HG03280 (cell line): Measurements from ENCODE around the gene DGKA.
"Not testable (repeated sequence)": the region's sequence is repeated elsewhere in the genome, so short reads cannot be mapped to it uniquely, and the experiment has no call there.

Experiments used
- ATAC-seq: cut with Tn5 transposase; IDR thresholded peaks from one replicate; pipeline ENCODE4 v1.9.1; 2021; ENCODE audit warnings: mild to moderate bottlenecking, moderate library complexity; ENCODE audit not compliant: unreplicated experiment

Gene DGKA

DNA sequence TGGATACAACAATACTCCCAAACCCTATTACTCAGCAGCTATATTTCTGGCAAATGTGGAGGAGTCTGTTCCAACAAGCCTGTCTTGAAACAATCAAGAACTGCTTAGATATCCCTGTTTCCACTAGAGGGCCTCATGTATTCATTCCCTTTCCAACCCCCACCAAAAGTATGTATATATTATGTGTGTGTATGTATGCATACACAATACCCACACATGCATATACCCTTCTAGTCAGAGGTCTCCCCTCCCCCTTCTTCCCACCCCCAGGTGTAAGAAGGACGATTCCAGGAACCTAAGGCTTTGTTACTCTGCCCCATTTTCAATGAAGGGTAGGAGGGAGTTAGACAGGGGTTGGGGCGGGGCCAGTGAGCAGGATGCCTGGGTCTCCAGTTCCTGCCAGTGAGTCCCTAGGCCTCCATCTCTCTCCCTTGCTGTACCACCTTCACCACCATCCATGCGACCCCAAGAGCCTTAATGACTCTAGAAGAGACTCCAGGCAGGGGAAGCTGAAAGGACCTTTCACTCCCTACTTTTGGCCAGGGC lies at the start of gene DGKA:
DGKA (plus strand) TSS at position 392 of the 546 bp plus-strand sequence. CDS start 5,342 bp downstream, outside the sequence.
- no peak for ATAC-seq

DNA sequence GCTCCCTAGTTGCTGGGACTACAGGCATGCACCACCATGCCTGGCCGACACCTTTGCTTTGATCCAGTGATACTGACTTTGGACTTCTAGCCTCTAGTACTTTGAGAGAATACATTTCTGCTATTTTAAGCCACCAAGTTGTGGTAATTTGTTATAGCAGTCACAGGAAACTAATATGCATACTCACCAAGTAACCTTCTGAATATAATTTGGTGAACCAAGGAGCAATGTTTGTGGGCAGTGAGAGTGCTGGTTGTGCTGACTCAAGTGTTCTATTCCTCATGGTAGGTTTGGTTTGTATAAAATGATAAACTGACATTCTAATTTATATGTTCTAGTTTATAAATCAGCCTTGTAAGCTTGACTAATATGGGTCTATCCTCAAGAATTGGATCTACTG lies 45.8 kb upstream of the DGKA start:
- no peak for ATAC-seq

DNA sequence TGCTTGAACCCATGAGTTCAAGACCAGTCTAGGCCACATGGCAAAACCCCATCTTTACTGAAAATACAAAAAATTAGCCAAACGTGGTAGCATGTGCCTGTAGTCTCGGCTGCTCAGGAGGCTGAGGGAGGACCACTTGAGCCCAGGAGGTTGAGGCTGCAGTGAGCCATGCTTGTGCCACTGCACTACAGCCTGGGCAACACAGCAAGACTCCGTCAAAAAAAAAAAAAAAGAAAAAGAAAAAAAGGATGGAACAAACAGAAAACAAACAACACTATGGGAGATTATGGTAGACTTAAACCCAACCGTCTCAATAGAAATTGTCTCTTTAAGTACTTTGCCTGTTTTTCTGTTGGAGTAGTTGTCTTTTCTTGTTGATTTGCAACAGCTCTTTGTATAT lies 39.7 kb upstream of the DGKA start:
- no peak for ATAC-seq

DNA sequence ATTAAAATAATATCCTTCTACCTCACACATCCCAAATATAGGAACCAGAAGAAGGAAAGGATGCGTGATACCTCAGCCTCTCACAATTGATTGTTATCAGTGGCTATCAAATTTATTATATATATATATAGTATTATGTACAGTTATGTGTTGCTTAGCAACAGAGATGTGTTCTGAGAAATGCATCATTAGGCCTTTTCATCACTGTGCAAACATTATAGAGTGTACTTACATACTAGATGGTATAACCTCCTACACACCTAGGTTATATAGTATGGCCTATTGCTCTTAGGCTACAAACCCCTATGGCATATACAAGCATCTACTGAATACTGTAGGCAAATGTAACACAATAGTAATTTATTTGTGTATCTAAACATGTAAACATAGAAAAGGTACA lies 37.2 kb upstream of the DGKA start:
- ATAC-seq: no peak

DNA sequence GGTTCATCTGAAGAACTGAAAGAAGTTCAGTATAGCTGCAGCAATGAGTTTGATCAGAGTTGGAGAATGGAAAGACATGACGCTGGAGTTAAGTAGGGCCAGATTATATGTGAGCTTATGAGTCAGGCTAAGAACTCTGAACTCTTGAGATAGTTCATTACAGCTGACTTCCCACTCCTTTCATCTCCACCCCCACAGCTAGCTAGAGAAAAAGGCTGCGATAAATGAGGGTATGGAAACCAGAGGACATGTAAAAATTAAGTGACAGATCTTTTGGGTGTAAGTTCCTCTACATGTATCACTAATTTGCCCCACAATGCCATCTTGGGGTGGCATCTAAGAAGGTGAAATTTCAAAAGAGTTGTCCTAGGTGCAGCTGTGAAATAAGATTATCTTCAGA lies 31.9 kb upstream of the DGKA start:
- no peak for ATAC-seq

DNA sequence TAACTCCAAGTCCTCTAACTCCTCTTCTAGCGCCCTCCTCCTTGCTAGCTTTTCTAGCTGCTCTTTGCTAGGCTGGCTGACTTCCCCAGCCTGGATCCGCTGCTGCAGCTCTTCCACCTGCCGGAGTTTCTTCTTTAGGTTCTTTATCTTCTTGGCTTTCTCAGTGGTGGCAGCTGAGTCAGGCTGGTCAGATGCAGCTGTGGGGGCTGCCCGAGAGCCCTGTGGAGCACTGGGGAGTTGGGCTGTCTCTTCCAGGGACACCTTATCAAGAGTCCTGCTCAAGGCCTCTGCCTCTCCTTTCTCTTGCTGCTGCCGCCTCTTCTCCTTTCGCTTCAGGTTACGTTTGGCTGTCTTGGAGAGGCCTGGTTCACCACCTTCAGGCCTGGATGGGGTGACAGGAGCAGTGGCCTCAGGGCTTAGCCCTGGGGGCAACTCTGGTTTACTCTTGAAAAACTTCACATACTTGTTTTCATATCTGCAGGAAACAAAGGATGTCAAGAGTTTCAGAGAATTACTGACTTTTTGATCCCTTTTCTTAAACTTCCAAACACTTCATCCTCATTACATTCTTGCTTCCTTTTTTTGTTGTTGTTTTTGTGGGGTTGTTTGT lies 29.0 kb upstream of the DGKA start:
- ATAC-seq: no peak

DNA sequence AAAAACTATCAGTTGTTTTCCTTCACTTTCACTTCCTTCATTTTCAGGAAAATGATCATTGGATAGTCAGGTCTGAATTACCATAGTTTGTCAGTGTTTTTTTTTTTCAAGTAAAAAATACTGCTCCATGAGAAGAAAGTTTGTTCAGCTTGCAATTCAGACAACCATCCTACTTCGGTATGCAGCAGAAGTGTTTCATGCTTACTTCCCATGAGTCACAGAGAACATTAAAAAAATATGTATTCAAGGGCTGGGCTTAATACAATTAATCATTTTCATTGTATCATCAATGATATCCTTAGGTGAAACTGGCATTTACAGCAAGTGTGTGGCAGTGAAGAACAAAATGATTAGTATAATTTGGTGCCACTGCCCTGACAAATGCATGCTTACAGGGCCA lies 24.9 kb upstream of the DGKA start:
- ATAC-seq: no peak

DNA sequence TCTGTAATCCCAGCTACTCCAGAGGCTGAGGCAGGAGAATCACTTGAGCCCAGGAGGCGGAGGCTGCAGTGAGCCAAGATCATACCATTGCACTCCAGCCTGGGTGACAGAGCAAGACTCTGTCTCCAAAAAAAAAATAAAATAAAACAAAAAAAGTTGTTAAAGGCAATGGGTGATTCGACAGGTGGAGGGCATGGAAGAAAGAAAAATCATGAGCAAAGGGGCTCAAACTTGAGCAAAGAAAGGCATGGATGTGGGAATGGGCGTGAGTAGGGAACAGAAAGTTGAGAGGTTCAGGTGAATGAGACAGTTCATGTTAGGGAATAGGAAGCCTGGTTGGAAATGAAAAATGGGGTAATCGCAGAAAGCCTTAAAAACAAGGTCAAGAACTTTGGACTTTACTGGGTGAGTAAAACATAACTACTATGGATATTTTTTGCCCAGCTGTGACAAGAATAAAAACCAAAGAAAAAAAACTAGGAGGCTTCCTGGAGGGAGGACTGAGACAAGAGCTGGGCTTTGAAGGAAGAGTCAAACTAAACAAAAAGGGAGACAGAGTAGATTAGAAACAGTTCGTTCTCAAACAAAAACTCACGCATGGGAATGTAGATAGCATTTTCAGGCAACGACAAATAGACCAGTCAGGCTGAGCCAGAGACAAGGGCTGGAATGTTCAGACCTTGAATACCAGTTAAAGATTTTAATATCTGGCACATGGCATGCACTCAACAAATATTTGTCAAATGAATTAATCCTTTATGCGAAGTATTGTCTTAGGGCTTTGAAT lies 22.0 kb upstream of the DGKA start:
- ATAC-seq: no peak

DNA sequence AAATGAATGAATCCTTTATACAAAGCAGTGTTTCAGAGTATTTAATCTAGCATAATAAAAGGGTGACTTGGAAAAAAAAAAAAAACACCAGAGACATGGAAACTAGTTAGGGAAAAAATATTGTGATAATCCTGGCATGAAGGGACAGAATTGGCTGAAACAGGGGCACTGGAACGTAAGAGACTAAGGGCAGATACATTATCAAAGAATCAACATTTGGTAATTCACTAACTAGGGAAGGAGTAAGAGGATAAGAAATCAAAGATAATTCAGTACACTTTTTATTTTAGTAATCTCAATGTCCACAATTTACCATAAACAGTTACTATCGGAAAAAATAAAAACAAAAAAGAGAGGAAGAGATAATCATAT lies 21.5 kb upstream of the DGKA start:
- no peak for ATAC-seq

DNA sequence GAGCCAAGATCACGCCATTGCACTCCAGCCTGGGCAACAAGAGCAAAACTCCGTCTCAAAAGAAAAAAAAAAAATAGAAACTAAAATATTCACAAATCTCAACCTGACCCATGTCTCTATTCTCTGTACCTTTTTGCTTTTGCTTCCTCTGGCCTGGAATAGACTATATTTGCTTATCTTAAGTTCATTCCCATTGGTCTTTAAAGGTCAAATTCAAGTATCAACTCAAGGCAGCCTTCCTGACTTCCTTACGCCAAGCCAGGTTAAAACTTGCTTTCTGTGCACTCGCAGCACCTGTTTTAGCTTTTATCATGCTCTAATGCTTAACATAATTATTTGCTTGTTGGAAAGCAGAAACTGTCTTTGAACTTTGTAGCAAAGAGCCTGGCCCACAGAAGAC lies 18.1 kb upstream of the DGKA start:
- ATAC-seq: no peak

DNA sequence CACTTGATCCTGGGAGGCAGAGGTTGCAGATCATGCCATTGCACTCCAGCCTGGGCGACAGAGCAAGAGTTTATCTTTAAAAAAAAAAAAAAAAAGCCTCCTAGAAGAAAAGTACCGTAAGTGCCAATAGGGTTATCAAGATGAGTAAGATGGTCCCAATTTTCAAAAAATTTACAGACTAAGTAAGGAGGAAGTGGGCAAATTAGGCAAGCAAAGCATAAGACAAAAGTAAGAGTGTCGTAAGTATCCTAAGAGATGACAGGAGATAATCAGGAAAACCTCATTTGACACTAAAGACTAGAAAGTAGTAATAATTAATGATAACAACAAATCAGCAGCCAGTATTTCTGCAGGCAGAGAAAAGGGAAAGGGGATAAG lies 15.5 kb upstream of the DGKA start:
- no peak for ATAC-seq

DNA sequence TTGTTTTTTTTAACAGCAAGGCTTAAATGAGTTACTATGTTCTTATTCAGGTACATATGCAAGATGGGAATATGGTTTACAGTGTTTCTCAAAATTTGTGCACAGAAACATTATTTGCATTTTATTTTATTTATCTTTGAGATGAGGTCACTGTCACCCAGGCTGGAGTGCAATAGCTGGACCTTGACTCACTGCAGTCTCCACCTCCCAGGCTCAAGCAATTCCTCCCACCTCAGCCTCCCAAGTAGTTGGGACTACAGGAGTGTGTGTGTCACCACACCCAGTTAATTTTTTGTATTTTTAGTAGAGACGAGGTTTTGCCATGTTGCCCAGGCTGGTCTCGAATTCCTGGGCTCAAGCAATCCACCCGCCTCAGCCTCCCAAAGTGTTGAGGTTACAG lies 11.9 kb upstream of the DGKA start:
- ATAC-seq: not testable (repeated sequence)

DNA sequence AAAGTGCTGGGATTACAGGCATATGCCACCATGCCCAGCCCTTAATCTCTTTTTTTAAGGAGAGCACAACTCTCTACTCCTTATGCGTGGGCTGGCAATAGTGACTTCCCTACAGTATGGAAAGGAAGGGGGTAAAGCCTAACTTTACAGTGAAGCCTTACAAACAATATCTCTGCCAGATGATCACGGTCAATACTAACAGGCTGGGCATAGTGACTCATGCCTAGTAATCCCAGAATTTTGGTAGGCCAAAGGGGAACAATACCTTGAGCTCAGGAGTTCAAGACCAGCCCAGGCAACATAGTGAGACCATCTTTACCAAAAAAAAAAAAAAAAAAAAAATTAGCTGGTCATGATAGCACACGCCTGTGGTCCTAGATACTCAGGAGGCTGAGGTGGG lies 8.8 kb upstream of the DGKA start:
- no peak for ATAC-seq

DNA sequence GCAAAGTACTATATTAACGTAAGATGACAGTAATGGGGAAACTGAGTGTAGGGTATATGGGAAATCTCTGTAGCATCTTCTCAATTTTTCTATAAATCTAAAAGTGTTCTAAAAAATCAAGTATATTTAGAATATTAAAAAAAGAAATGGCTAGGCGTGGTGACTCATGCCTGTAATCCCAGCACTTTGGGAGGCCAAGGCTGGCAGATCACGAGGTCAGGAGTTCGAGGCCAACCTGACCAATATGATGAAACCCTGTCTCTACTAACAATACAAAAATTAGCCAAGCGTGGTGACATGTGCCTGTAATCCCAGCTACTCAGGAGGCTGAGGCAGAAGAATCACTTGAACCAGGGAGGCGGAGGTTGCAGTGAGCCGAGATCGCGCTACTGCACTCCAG lies 7.3 kb upstream of the DGKA start:
- ATAC-seq: not testable (repeated sequence)

DNA sequence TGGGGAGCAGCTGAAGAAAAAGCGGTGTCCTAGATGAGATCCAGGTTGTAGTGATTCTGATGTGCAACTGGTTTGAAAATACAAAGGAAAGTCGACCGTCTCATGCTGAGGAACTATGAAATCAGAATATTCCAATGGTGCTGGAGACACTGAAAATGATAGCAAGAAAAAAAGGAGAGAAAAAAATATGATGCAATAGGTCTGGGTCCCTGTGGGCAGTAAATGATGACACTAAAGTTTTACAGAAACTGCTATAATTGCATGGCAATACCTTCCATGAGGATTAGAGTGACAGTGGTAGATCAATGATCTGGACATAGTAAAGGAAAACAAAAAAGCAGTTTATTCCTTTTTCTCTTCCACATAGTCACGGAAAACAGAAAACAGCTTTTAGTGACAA lies 5.6 kb upstream of the DGKA start:
- no peak for ATAC-seq

DNA sequence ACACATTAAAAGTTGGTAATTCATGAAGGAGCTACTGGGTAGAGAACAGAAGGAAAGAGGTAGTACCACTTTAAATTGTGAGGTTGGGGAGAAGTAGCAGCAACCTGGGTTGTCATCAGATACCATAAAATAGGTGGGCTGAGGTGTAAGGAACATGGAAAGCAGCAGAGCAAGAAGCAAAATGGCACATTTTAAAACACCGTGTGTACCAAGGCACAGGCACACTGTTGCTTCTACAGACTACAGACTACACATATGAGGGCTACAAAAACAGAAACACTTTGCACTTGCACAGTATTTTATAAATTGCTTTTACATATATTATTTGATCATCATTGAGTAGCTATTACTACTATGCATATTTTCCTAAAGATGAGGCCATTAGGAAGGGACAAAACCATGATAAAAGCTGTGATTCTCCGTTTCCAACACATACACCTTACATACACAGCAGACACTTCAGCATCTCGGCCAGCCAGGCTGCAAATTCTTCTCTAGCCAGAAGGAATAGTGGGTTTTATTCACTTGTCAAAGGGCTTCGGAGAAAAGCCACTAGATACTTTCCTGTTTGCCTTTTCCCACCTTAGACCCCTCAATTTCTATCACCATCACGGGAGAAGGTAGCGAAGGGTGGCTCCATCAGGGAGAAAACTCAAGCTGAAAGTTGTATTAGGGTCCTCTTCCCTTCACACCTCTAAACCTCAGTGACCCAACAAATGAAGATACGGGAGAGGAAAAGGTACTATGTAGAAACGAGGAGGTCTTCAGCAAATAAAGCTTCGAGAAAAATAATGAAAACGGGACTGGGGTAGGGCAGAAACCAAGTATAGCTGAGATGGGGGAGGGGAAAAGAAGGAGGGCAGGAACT lies 4.9 kb upstream of the DGKA start:
- ATAC-seq: no peak

DNA sequence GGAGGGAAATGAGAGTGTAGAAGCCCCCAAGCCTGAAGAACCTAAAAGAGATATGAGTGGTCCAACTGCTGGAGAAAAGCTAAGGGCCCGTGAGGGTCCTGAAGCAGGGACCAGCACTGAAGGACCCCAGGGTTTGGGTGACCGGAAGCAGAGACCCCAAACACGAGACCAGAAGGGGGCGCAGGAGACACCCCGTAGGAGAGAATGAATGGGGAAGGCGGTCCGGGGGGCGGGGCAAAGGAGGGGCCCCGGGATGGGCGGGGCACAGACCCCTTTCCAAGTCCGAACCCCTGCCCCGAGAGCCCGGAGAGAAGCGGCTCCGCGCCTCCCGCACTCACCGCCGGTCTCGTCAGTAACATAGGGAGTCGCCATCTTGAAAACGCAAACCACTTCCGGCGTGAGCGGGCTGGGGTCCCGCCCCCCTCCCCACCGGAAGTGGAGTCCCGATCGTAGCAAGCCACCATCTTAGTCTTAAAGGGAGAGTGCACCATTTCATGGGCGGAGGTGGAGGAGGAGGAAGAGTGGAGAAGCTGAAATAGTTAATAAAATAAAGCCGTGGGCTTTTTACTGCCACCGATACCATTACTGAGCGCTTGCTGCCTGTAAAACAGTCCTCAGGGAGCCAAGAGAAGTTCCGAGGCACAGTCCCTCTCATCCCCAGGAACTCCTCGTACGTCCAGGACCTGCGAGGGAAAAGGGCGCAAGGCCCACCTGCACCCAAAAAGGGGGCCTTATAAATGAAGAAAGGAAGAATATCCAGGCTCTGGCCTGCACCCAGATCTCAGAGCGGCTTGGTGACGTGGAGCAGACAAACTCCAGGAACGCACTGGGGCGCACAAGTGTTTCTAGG lies 4.0 kb upstream of the DGKA start:
- peak; percentile 51 for ATAC-seq

DNA sequence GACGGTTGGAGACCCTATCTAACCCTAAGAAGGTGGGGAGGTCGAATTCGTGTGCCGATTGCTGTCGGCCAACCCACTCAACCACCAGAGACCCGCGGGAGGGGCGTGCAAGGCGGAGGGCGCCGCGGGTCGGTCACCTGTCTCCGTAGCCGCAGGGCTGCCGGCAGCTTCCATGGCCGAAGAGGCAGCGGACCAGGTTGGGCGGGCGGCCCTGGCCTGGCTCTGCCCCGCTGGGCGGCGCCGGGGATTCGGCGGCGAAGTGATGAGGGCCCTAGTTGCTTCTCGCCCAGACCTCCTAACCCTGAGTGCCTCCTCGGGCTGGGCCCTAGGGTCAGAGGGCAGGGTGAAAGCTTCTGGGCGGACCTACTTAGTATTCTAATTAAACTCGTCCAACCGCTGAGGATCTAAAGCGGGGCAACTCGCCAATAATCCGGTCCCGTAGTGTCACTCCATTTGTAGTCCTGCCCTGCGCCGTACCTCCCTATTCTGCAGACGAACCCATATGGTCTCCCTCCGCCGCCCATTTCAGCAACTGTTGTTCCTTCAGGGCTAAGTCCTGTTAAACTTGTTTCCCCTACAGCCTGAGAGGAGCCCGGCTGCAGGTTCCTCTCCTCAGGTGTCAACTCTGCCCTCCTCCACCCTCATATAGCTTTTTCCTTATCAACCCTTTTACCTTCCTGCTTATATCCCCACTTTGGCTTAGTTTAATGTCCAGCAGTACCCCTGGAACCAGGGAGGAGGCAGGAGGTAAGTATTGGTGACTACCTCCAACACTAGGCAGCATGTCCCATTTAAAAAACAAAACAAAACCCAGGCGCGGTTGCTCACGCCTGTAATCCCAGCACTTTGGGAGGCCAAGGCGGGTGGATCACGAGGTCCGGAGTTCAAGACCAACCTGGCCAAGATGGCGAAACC lies 3.1 kb upstream of the DGKA start, which contains the start of gene PYM1:
PYM1 (minus strand) TSS at position 307 of the 915 bp plus-strand sequence; CDS start at position 174, 133 bp downstream.
- ATAC-seq: peak; percentile 40

DNA sequence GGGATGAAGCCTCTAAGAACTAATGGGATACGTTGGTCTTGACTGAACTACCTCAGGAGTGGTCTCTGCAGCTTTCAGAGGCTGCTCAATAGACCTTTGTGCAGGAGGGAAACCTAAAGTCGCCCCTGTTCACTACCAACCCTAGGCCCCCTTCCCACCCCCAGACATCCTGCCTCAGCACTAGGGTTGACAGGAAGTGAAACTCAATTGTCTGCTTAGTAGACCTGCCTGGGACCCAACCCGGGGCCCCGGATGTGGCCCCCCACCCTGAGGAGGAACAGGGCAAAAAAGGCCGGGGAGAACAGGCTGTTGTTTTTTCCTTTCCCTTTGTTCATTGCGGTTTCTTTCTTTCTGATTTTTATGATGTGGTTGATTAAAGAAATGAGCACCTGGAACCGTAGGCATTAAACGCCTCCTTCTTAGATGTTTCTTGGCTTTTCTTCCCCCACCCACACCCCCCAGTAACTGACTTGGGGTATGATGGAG lies 1.6 kb upstream of the DGKA start:
- ATAC-seq: no peak
